GM12891 (cell line): Measurements from ENCODE around the gene AK8.

ENCODE experiments used
- DNase-seq: peaks from one replicate; pipeline ENCODE4 v3.0.0; 2011; ENCODE audit warnings: low spot score; ENCODE audit not compliant: insufficient read length
- FAIRE-seq: peaks from 2 replicates; lab custom pipeline; 2011; peaks lifted over from hg19 to GRCh38; lab: Jason Lieb, UNC
- PAX5 ChIP-seq: IDR thresholded peaks from 2 replicates; pipeline ENCODE4 v1.6.1; 2011; ENCODE audit warnings: low read length, moderate library complexity, mild to moderate bottlenecking; ENCODE audit not compliant: insufficient read depth, severe bottlenecking
- POLR2A ChIP-seq: IDR thresholded peaks from 2 replicates; pipeline ENCODE4 v1.6.1; 2011; ENCODE audit warnings: low read depth, low read length, control low read depth
- POLR2AphosphoS5 ChIP-seq: IDR thresholded peaks from 2 replicates; pipeline ENCODE4 v1.6.1; 2011; ENCODE audit warnings: low read depth, low read length, control low read depth
- POU2F2 ChIP-seq: IDR thresholded peaks from 2 replicates; pipeline ENCODE4 v1.6.1; 2011; ENCODE audit warnings: low read depth, mild to moderate bottlenecking, control low read depth, low read length, moderate library complexity
- SPI1 ChIP-seq: IDR thresholded peaks from 2 replicates; pipeline ENCODE4 v1.6.1; 2011; ENCODE audit warnings: low read depth, low read length, control low read depth
- TAF1 ChIP-seq: IDR thresholded peaks from 2 replicates; pipeline ENCODE4 v1.6.1; 2011; ENCODE audit warnings: low read depth, low read length, control low read depth

Gene AK8

GRCh38 chr9:132863096-132863495 is 15.0 kb downstream of the AK8 start:
- no peak for TF ChIP-seq POLR2AphosphoS5
- no peak for TF ChIP-seq TAF1
- FAIRE-seq: no peak

DNA sequence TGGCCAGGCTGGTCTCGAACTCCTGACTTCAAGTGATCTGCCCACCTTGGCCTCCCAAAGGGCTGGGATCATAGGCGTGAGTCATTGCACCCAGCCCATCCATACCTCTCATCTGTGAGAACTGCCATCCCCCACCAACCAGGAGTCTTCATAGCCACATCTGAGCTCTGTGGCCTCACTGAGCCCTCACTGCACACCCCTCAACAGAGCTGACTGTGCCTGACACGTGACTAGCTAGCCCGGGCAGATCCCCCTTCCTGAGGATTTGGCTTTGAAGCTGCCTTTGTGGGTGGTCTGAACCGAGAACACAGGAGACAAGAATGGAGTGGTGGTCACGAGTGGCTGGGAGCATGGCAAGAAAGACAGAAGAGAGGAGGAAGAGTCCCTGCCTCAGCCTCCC is 15.6 kb downstream of the AK8 start:
- no peak for FAIRE-seq
- DNase-seq: no peak
- TF ChIP-seq POLR2AphosphoS5 (no peak), SPI1 (no peak), POLR2A (no peak), POU2F2 (no peak), PAX5 (no peak), TAF1 (no peak)

More at GRCh38 chr9:132863096-132863495, 15.0 kb downstream of the AK8 start:
- DNase-seq: no peak

DNA sequence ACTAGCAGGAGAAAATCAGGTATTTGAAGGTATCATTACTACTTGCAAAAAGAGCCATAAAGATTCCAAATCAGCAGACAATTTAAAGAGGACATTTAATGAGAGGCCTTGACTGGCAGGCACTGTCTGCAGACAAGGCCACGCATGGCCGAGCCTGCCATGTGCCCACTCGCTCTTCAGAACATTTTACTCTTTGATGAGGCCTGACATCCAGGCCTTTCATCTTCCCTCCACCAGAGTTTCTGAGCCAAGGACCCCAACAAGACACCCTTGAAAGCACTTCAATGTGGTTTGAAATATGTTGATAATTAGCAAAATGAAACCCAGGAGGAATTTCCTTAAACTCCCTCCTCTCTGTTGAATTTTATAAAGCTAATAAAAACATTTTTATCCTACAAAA is 16.4 kb downstream of the AK8 start:
- no peak for FAIRE-seq
- no peak for TF ChIP-seq SPI1
- no peak for TF ChIP-seq PAX5
- no peak for TF ChIP-seq POLR2AphosphoS5
- TF ChIP-seq POLR2A: no peak
- TF ChIP-seq POU2F2: no peak
- TF ChIP-seq TAF1: no peak

DNA sequence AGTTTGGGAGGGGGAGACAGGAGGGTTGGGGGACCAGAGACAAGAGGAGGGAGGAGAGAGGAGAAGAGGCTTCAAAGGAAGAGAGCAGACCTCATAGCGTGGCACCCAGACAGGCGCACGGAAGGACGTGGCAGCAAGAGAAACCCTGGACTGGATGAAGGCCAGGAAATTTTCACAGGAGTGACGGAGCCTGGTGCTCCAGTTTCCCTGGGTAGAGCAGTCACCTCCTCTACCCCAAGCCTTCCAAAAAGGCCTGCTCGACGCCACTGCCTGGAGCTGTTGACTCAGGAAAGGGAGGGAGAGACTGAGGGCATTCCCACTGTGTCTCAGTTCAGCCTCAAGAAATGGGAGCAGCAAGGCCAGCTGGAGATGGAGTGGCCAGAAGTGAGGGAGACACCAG is 19.3 kb downstream of the AK8 start:
- DNase-seq: no peak
- no peak for FAIRE-seq
- TF ChIP-seq SPI1 (no peak), TAF1 (no peak)

More for the DNA sequence above, 16.4 kb downstream of the AK8 start:
- DNase-seq: no peak

GRCh38 chr9:132857616-132858342 is 20.3 kb downstream of the AK8 start:
- DNase-seq: no peak
- no peak for FAIRE-seq
- TF ChIP-seq POLR2AphosphoS5: no peak
- TF ChIP-seq POU2F2: no peak
- no peak for TF ChIP-seq SPI1

DNA sequence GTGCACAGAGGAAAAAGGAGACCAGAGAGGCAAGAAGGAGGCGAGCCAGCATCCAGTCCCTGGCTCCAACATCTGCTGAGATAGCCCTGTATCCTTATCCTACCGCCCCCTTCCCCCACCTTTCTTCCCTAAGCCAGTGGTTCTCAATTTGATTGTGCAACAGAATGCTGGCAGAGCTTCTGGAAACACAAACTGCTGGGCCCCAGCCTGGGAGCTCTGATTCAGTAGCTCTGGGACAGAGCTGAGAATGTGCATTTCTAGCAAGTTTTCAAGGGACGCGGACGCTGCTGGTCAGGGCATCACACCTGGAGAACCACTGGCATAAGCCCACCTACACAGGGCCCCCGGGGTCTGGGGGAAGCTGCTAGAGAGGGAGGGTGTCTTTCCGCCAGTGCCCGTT is 21.1 kb downstream of the AK8 start:
- FAIRE-seq (no peak), DNase-seq (no peak)
- no peak for TF ChIP-seq TAF1
- no peak for TF ChIP-seq POLR2AphosphoS5
- TF ChIP-seq PAX5: no peak
- TF ChIP-seq SPI1: no peak
- TF ChIP-seq POU2F2: no peak
- TF ChIP-seq POLR2A: no peak

DNA sequence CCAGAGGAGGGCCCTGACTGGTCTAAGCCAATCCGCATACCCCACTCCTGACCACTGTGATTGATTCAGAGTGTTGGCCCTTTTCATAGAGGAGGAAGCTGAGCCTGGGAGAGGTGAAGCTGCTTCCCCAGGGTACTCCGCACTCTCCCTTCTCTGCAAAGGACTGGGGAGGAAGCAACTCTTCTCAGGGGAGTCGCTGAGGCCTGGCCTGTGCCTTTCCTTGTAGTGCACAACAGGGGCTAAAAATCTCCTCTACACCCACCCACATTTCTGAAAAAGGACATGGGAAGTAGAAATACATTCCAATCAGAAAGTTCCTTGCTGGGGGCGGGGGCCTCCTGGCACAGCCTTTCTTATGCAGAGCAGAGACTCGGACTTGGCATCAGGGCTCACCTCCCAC is 22.2 kb downstream of the AK8 start:
- TF ChIP-seq POLR2AphosphoS5: no peak
- TF ChIP-seq SPI1: no peak
- no peak for TF ChIP-seq TAF1
- FAIRE-seq (no peak), DNase-seq (no peak)

- no peak for FAIRE-seq
- DNase-seq: no peak
- no peak for TF ChIP-seq TAF1
- TF ChIP-seq SPI1: no peak
- TF ChIP-seq POLR2AphosphoS5: no peak
- TF ChIP-seq POLR2A: no peak
- TF ChIP-seq POU2F2: no peak
- no peak for TF ChIP-seq PAX5
Measured at GRCh38 chr9:132854832-132855231, 23.3 kb downstream of the AK8 start.

GRCh38 chr9:132853482-132853881 is 24.6 kb downstream of the AK8 start:
- no peak for TF ChIP-seq SPI1
- no peak for TF ChIP-seq POU2F2
- TF ChIP-seq PAX5: no peak
- TF ChIP-seq TAF1: no peak
- no peak for TF ChIP-seq POLR2AphosphoS5
- no peak for TF ChIP-seq POLR2A
- FAIRE-seq (no peak), DNase-seq (no peak)

DNA sequence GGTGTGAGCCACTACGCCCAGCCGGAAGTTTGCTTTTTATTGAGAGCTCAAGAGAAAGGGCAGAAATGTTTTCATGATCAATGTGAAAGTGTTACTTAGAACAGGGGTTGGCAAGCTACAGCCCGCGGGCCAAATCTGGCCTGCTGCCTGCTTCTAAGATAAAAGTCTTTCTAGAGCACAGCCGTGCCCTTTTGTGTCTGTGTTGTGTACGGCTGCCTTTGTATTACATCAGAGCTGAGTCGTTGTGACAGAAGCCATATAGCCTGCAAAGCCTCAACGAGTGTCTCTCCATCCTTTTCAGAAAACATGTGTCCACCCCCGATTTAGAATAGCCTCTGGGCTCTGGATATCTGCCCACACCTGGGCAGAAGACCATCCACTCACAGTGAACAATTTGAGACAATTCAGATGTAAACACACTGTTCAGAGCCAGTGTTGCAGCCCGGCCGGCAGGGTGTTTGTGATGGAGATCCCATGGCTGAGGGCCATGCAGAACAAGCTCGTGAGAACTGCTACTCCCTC is 28.8 kb downstream of the AK8 start:
- DNase-seq: no peak
- TF ChIP-seq TAF1 (no peak), POLR2A (no peak), SPI1 (no peak), PAX5 (no peak), POU2F2 (no peak), POLR2AphosphoS5 (no peak)
- FAIRE-seq: no peak

- FAIRE-seq (no peak), DNase-seq (no peak)
- no peak for TF ChIP-seq POU2F2
- no peak for TF ChIP-seq PAX5
- no peak for TF ChIP-seq SPI1
- no peak for TF ChIP-seq POLR2A
- no peak for TF ChIP-seq POLR2AphosphoS5
- TF ChIP-seq TAF1: no peak
Measured at GRCh38 chr9:132846918-132847515, 31.1 kb downstream of the AK8 start.
